K562 (cell line): ENCODE results near the gene NDUFB8. TPM values are rescaled to one million over a fixed set of nuclear protein-coding genes. Genes with fewer than 3 reads are reported as not detected.

Experiments used
- ATAC-seq: fragments of 200-7000 bp; cut with Tn5 transposase; 3 replicates; pipeline ENCODE4 v1.9.1; 2020; ENCODE audit warnings: moderate library complexity
- BruUV-seq: library from RNA; stranded (reverse); fragments of 400-500 nt; replicated peaks from 2 replicates; lab custom pipeline; 2021; lab: Mats Ljungman, UMichigan
- CTCF ChIA-PET: fragments of 300-600 bp; formaldehyde crosslinking; extraction: SDS; loops from one replicate; lab custom pipeline; 2021; ENCODE audit warnings: low intra/inter-chr PET ratio; lab: Yijun Ruan, JAX
- POLR2A ChIA-PET: fragments of 300-600, 350-650 bp; sonication (Branson Sonifier 250); formaldehyde crosslinking; extraction: SDS; loops from one replicate; lab custom pipeline; 2021; ENCODE audit warnings: antibody characterized with exemption, inconsistent platforms; lab: Yijun Ruan, JAX
- DNase-seq, 4 experiments: peaks; one replicate each; pipeline versions ENCODE4 v3.0.0 to v3.0.0-alpha.2; 2011 to 2018; ENCODE audit warnings: low spot score in 3 of 4, mixed read lengths in 3 of 4; ENCODE audit errors: extremely low read depth in 1 of 4
- FAIRE-seq: peaks from 2 replicates; lab custom pipeline; 2011; peaks lifted over from hg19 to GRCh38; lab: Jason Lieb, UNC
- H2AFZ ChIP-seq: 2 replicates; pipeline ENCODE4 v1.6.0; 2011; ENCODE audit warnings: low read depth, low read length, control low read depth, inconsistent platforms
- H3K27ac ChIP-seq: fragments of 200-600 bp; 3 replicates; pipeline ENCODE4 v1.8.0; 2011; ENCODE audit warnings: low read depth, mild to moderate bottlenecking, control low read depth, inconsistent platforms, low read length, moderate library complexity, mixed read lengths; ENCODE audit errors: extremely low read depth
- H3K27me3 ChIP-seq, 2 experiments: fragments of 300-600 bp in 1 of 2; 2 replicates in 1 of 2; 3 replicates in 1 of 2; pipeline versions ENCODE4 v1.6.0 to v1.8.0; 2011; ENCODE audit warnings: inconsistent platforms in 2 of 2, low read length in 2 of 2, mild to moderate bottlenecking in 1 of 2, mixed read lengths in 1 of 2, moderate library complexity in 1 of 2; ENCODE audit not compliant: control insufficient read depth in 2 of 2, insufficient read depth in 2 of 2
- H3K36me3 ChIP-seq: fragments of 300-600 bp; 3 replicates; pipeline ENCODE4 v1.8.0; 2011; ENCODE audit warnings: mild to moderate bottlenecking, low read length, inconsistent platforms; ENCODE audit not compliant: control insufficient read depth, insufficient read depth
- H3K4me1 ChIP-seq, 2 experiments: fragments of 200-600 bp in 1 of 2; replicated peaks in 1 of 2; 2 replicates in 1 of 2; 3 replicates in 1 of 2; pipeline versions ENCODE4 v1.5.1 to v1.8.0; 2011; ENCODE audit warnings: inconsistent platforms in 2 of 2, low read length in 2 of 2, mild to moderate bottlenecking in 1 of 2, mixed read lengths in 1 of 2, moderate library complexity in 1 of 2; ENCODE audit not compliant: control insufficient read depth in 2 of 2, insufficient read depth in 2 of 2
- H3K4me2 ChIP-seq: 2 replicates; pipeline ENCODE4 v1.6.1; 2011; ENCODE audit warnings: low read length, control low read depth, inconsistent platforms, mixed read lengths; ENCODE audit not compliant: insufficient read depth
- H3K4me3 ChIP-seq: fragments of 200-600 bp; sonication (generic), shearing (Covaris generic); 2 replicates; pipeline ENCODE4 v1.5.1; 2016; ENCODE audit warnings: control low read depth, inconsistent platforms
- H3K79me2 ChIP-seq: fragments of 200-600 bp; 3 replicates; pipeline ENCODE4 v1.8.0; 2011; ENCODE audit warnings: low read length, inconsistent platforms; ENCODE audit not compliant: control insufficient read depth, insufficient read depth
- H3K9ac ChIP-seq, 2 experiments: 2 replicates each; pipeline versions ENCODE4 v1.6.0 to v1.6.1; 2011; ENCODE audit warnings: low read depth in 2 of 2, low read length in 2 of 2, control low read depth in 1 of 2, inconsistent platforms in 1 of 2, mild to moderate bottlenecking in 1 of 2, mixed read lengths in 1 of 2; ENCODE audit not compliant: insufficient read depth in 1 of 2
- H3K9me1 ChIP-seq: one replicate; pipeline ENCODE4 v1.6.0; 2011; ENCODE audit warnings: inconsistent platforms, mild to moderate bottlenecking, low read length, moderate library complexity; ENCODE audit not compliant: control insufficient read depth, insufficient read depth
- H3K9me3 ChIP-seq: replicated peaks from 2 replicates; pipeline ENCODE4 v1.5.1; 2011; ENCODE audit warnings: low read depth, low read length, inconsistent platforms; ENCODE audit not compliant: control insufficient read depth, insufficient read depth
- H4K20me1 ChIP-seq: replicated peaks from 2 replicates; pipeline ENCODE4 v1.6.1; 2011; ENCODE audit warnings: low read length, inconsistent platforms, mixed read lengths; ENCODE audit not compliant: control insufficient read depth, insufficient read depth
- CSDE1 ChIP-seq, 2 experiments: fragments of 450-650 bp; IDR thresholded peaks; 2 replicates each; pipeline ENCODE4 v1.6.1; 2016; ENCODE audit warnings: mild to moderate bottlenecking in 1 of 2
- GATAD2A ChIP-seq: fragments of 450-650 bp; IDR thresholded peaks from 2 replicates; pipeline ENCODE4 v1.6.1; 2017
- NFE2 ChIP-seq: IDR thresholded peaks from 2 replicates; pipeline ENCODE4 v1.6.1; 2014; ENCODE audit warnings: antibody characterized with exemption, low read depth
- RNF2 ChIP-seq: sonication (generic); IDR thresholded peaks from 2 replicates; pipeline ENCODE4 v1.6.1; 2016
- ZNF384 ChIP-seq: IDR thresholded peaks from 2 replicates; pipeline ENCODE4 v1.6.1; 2012; ENCODE audit warnings: low read depth, low read length, improper control_type of control experiment
- WGBS: fragments of 100-300 bp; shearing (Covaris generic); methylation state at CpG from one replicate; pipeline ENCODE4 v1.1.6; 2016; ENCODE audit warnings: low coverage, mixed read lengths; ENCODE audit not compliant: insufficient coverage; ENCODE audit errors: missing lambda C conversion rate; 5-methylcytosine and 5-hydroxymethylcytosine counted together
- in situ Hi-C: fragments of 300-500 bp; cut with MboI; formaldehyde crosslinking; loops from 4 replicates; pipeline ENCODE4 v1.15.0; 2018; ENCODE audit warnings: inconsistent platforms, mixed read lengths
- intact Hi-C: fragments of 100-400 bp; cut with micrococcal nuclease; formaldehyde crosslinking; loops from 2 replicates; pipeline ENCODE4 v1.14.2; 2022
- polyA plus RNA-seq, 8 experiments: library from polyadenylated mRNA; depleted of rRNA in 4 of 8; stranded (reverse) in 5 of 8; unstranded in 3 of 8; fragments of >200 nt; fragmentation: Nextera tagmentation in 2 of 8; fragmentation: Illumina TruSeq in 1 of 8; extraction: Ambion mirVana in 2 of 8; extraction: Trizol in 1 of 8; gene quantifications; 2 replicates each; pipeline versions ENCODE4 v1.2.1 to v1.2.3, GENCODE V29; 2011 to 2014; ENCODE audit warnings: inconsistent platforms in 1 of 8, missing spikeins in 1 of 8
- total RNA-seq, 7 experiments: library from RNA; depleted of rRNA in 6 of 7; stranded (reverse); fragments of >200 nt in 6 of 7; fragmentation: Illumina TruSeq in 2 of 7; extraction: Trizol in 2 of 7; gene quantifications; 2 replicates each; pipeline versions ENCODE4 v1.2.1 to v1.2.3, GENCODE V29; 2011 to 2021; ENCODE audit warnings: low replicate concordance in 1 of 7
- TF ChIP-seq, protein P1 (sequence below): fragments of 450-650 bp; formaldehyde crosslinking; IDR thresholded peaks from 2 replicates; pipeline ENCODE4 v1.4.0; 2022; ENCODE audit warnings: mild to moderate bottlenecking, moderate library complexity
- TF ChIP-seq, protein P2 (sequence below): fragments of 450-650 bp; IDR thresholded peaks from 2 replicates; pipeline ENCODE4 v1.6.1; 2018; ENCODE audit not compliant: partially characterized antibody

The NDUFB8 gene
- total and polyA plus RNA-seq, 9 of the 15 experiments (the other 6 are each of a cell fraction or from before 2014, with no cell fraction given): 131 to 360 (median 199) TPM

DNA sequence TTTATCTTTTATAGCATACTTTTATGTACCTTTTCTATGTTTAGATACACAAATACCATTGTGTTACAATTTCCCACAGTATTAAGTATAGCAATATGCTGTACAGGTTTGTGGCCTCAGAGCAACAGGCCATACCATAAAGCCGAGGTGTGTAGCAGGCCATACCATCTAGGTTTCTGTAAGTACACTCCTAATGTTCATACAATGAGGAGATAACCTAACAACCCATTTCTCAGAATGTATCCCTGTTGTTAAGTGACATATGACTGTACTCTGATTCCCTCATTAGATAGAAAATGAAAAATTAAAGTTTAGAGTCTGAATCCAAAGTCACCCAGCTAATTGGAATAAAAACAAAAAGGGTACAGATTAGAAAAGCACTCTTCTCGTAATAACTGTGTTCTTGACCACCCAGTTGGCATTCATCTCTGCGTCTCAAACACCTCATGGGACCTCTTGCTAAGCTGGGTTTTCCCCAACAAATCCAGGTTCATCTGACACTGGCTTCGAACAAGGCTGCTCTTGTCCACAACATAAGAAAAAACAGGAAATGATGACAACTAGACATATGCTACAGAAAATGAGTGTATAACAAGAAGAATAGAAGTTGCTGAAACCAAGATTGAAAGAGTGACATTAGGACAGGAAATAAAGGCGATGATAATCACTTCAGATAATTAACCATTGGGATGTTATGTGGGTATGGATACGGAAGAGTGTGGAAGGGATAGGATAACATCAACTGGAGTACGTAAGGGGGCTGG lies 1.4 kb downstream of the NDUFB8 start:
- DNase-seq (no peak), FAIRE-seq (no peak), ATAC-seq (no peak)
- Histone ChIP-seq H3K4me2 (peak overlapping the region; percentile 82), H3K9me1 (no peaks in the 10 kb centered on the region), H4K20me1 (no peaks in the 10 kb centered on the region), H3K9ac (peak overlapping the region; percentile 43 to 86; a peak in 2 of 4 replicates), H3K79me2 (peaks cover 24% of the 10 kb centered on the region), H3K4me3 (peak overlapping the region; percentile 82), H3K27me3 (no peaks in the 10 kb centered on the region), H3K27ac (peak overlapping the region; percentile 82), H3K36me3 (peaks cover 51% of the 10 kb centered on the region), H2AFZ (no peak overlapping the region), H3K9me3 (no peaks in the 10 kb centered on the region; the same call in 1 of the 2 replicates), H3K4me1 (peaks cover 0 to 14% of the 10 kb centered on the region in 2 experiments; a peak in 3 of 5 replicates)
- 42% methylated on average over 7 of the region's 7 CpGs for WGBS
- TF ChIP-seq GATAD2A: no peak
- TF ChIP-seq, protein P1, sequence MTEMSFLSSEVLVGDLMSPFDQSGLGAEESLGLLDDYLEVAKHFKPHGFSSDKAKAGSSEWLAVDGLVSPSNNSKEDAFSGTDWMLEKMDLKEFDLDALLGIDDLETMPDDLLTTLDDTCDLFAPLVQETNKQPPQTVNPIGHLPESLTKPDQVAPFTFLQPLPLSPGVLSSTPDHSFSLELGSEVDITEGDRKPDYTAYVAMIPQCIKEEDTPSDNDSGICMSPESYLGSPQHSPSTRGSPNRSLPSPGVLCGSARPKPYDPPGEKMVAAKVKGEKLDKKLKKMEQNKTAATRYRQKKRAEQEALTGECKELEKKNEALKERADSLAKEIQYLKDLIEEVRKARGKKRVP (CRISPR knock-in tag): no peak
- no peak for TF ChIP-seq RNF2
- no peak for TF ChIP-seq ZNF384
- 0 out of 4 replicates have a peak, but pooled peaks of 1 of the 2 experiments have one; percentile 47 for TF ChIP-seq CSDE1 (IDR thresholded peaks at IDR 0.05)
- no peak for TF ChIP-seq NFE2
- TF ChIP-seq, protein P2, sequence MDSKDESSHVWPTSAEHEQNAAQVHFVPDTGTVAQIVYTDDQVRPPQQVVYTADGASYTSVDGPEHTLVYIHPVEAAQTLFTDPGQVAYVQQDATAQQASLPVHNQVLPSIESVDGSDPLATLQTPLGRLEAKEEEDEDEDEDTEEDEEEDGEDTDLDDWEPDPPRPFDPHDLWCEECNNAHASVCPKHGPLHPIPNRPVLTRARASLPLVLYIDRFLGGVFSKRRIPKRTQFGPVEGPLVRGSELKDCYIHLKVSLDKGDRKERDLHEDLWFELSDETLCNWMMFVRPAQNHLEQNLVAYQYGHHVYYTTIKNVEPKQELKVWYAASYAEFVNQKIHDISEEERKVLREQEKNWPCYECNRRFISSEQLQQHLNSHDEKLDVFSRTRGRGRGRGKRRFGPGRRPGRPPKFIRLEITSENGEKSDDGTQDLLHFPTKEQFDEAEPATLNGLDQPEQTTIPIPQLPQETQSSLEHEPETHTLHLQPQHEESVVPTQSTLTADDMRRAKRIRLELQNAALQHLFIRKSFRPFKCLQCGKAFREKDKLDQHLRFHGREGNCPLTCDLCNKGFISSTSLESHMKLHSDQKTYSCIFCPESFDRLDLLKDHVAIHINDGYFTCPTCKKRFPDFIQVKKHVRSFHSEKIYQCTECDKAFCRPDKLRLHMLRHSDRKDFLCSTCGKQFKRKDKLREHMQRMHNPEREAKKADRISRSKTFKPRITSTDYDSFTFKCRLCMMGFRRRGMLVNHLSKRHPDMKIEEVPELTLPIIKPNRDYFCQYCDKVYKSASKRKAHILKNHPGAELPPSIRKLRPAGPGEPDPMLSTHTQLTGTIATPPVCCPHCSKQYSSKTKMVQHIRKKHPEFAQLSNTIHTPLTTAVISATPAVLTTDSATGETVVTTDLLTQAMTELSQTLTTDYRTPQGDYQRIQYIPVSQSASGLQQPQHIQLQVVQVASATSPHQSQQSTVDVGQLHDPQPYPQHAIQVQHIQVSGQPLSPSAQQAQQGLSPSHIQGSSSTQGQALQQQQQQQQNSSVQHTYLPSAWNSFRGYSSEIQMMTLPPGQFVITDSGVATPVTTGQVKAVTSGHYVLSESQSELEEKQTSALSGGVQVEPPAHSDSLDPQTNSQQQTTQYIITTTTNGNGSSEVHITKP: peak; percentile 67
- BruUV-seq: TSS peak; percentile 55
- intact Hi-C loops: no loop called here
- in situ Hi-C loops: no loop called here
- ChIA-PET POLR2A (no interaction called here), CTCF (no interaction called here)
